Limb (tissue), 2 donors: ENCODE results near the gene ZNRF2.

Source experiments
- DNase-seq, 2 donors: peaks; one replicate each; pipeline ENCODE4 v3.0.0-alpha.2; 2016; ENCODE audit errors: extremely low spot score in 2 of 2

Gene ZNRF2

GRCh38 chr7:30405179-30405578, 120.8 kb downstream of the ZNRF2 start:
- no peak for DNase-seq

DNA sequence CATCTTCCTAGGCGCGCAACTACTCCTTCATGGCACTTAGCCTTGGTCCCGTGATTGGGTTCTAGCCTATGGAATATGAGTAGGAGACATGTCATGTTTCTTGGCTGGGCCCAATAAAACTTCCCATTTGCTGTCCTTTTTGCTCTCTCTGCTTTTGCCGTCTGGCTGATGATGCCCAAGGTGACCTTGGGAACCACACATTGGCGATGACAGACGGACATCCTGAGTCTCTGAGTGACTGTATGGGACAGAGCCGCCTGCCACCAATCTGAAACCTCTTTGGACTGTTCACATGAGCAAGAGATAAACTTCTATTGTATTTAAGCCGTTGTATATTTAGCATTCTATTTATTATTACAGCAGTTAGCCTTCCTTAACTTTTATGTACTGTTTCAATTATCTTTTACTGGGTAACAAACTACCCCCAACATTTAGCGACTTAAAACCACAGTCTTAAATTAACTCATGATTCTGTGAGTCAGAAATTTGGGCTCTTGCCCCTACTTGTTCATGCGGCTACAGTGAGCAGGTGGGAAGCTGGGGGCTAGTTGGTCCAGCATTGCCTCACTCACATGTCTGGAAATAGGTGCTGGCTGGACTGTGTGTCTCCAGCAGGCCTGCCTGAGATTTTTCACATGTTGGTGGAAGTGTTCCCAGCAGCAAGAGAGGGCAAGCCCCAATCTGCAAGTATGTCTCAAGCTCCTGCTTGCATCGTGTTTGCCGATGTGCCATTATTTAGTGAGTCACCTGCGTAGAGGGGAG, 122.4 kb downstream of the ZNRF2 start:
- no peak for DNase-seq

- no peak for DNase-seq
Measured at GRCh38 chr7:30411173-30411572, 126.8 kb downstream of the ZNRF2 start.

DNA sequence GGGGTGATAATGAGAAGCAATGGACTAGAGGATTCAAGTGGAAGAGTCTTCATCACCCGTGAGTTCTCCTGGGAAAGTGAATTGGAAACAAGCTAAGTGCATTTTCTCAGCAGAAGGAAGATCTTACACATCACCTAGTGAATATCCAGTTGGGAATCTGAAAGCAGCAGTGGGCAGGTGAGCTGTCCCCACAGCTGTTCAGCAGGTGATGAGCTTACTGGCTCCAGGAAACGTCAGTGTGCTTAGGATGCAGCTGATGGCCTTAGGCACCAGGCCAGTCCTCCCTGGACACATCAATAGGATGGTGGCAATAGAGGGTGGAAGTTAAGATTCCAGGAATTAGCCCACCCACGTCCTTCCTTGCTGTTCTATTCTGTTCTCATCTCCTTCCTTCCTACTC, 127.5 kb downstream of the ZNRF2 start:
- no peak for DNase-seq

DNA sequence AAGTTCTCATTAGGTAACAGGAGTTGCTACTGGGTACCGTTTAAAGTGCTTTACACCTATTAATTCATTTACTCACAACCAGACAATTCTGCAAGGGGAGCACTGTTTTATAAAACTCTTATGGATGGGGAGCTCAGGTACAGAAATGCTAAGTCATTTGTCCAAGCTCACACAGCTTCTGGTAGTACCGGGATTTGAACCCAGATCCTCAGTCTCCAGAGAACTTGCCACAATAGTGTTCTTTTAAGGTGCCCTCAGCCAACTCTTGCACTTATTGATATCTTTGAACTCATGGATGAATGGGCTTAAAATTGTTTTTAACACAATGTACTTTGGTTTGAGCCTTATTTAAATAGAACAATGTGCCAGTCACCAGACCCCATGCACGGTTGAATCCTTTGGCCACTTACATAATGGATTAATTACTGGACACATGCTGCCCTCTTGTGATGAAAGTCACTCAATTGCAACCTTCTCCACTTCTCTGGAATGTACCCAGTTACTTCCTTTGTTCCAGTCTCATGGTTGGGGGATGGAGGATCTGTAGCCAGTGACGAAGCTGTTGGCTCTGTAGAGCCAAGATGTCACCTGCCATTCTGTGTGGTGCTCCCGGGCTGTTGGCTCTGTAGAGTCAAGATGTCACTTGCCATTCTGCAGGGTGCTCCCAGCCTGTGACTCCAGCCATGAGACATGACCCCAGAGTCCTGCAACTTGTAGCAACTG, 128.5 kb downstream of the ZNRF2 start:
- peak in 1 of 2 donors; percentile 45 for DNase-seq

- DNase-seq: no peak
Measured at GRCh38 chr7:30413864-30414263, 129.5 kb downstream of the ZNRF2 start.
